Measurements from ENCODE around the gene NCOA3.
A peak's percentile ranks its signal among the peaks of the same experiment; 100 is the strongest.
"Not testable (repeated sequence)": the region's sequence is repeated elsewhere in the genome, so short reads cannot be mapped to it uniquely, and the experiment has no call there.

The NCOA3 gene

DNA sequence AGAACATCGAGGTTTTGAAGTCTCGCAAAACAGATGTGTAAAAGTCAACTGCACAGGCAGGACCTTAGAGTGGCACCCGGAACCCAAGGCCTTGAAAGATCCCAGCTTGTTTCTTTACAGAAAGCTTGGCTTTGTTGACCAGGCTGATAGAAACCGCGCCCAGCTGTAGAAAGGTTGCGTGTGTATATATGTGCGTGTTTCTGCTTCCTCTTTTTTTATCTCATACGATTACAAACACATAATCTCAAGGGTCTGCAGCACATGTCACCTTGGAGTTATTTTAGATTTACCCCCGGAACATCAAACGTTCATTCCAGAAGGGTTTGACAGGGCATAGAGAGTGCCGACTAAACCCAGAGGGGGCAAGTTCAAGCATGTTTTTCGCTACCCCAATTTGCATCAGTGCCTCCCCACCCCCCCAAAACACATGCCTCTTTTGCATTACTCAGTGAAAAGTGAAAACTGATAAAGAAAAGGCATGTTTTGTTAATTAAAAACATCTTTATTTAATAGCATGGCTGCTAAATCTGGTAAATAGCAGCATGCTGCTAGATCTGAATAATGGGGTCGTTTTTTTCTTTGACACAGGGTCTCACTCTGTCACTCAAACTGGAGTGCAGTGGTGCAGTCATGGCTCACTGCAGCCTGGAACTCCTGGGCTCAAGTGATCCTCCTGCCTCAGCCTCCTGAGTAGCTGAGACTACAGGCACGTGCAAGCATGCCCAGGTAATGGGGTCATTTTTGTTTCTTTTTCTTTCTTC is 33.2 kb upstream of the NCOA3 start:
- no peak for DNase-seq
- no peak for ATAC-seq

DNA sequence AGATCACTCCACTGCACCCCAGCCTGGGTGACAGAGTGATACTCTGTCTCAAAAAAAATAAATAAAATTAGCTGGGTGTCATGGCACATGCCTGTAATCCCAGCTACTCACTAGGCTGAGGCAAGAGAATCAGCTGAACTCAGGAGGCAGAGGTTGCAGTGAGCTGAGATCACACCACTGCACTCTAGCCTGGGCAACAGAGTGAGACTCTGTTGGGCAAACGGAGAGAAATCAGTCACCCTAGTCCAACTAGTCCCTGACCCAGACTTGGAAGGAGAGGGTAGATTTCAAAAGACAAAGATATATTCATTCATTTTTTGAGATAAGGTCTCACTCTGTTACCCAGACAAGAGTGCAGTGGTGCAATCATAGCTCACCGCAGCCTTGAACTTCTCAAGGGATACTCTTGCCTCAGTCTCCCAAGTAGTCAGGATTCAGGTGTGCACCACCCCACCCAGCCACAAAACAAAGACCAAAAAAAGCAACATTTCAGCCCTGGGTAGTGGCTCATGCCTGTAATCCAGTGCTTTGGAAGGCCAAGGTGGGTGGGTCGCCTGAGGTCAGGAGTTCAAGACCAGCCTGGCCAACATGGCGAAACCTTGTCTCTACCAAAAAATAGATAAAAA is 26.2 kb upstream of the NCOA3 start:
- DNase-seq (no peak), ATAC-seq (no peak)

DNA sequence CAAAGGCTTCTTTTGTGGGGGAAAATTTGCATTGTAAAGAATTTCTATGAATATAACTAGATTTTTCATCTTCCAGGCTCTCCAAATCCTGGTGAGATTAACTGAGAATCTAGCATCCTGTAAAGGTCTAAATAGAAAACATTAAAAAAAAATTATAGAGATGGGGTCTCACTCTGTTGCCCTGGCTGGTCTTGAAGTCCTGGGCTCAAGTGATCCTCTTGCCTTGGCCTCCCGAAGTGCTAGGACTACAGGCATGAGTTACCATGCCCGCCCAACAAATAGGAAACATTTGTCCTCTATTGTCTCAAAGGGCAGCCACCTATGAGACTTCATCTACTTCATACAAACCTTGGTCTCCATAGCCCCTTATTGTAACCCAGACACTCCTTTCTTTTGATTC is 25.2 kb upstream of the NCOA3 start:
- DNase-seq (no peak), ATAC-seq (no peak)

DNA sequence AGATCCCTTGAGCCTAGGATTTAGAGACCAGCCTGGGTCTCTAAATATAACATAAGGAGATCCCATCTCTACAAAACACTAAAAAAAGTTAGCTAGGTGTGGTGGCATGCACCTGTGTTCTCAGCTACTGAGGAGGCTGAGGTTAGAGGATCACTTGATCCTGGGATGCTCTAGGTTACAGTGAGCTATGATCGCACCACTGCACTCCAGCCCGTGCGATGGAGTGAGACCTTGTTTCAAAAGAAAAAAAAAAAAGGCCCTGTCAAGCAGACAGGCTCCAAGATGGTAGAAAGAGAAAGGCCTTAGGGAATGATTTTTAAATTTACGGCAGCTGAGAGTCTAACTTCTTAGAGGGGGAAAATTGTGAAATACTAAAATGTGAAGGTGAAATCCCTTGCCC is 22.6 kb upstream of the NCOA3 start:
- no peak for DNase-seq
- no peak for ATAC-seq

DNA sequence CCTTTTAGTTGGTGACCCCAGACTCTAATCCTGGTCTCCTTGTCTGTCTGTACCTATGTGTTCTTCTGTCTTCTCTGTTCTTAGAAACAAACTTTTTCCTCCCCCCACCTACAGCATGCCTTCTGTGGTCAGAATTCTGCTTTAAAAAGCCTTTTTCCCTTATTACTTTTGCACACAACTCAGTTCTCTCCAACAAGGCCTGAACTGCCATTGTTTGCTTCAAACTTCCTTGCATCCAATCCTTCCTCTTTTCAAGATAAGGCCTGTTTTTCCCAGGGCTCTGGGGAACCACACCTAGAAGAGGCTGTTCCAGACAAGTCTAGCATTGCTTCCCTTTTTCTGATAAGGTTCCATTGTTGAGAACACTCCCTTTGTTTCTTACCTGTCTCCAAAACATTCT is 22.2 kb upstream of the NCOA3 start:
- DNase-seq (no peak), ATAC-seq (no peak)

DNA sequence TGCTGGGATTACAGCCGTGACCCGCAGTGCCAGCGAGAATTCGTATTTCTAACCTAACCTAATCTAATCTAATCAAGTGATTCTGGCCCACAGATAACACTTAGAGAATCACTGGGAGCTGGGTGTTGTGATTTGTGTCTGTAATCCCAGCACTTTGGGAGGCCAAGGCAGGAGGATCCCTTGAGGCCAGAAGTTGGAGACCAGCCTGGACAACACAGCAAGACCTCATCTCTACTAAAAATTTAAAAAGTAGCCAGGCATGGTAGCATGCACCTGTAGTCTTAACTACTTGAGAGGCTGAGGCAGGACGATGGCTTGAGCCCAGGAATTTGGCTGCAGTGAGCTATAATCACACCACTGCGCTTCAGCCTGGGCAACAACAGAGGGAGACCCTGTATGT is 21.4 kb upstream of the NCOA3 start:
- DNase-seq (no peak), ATAC-seq (no peak)

DNA sequence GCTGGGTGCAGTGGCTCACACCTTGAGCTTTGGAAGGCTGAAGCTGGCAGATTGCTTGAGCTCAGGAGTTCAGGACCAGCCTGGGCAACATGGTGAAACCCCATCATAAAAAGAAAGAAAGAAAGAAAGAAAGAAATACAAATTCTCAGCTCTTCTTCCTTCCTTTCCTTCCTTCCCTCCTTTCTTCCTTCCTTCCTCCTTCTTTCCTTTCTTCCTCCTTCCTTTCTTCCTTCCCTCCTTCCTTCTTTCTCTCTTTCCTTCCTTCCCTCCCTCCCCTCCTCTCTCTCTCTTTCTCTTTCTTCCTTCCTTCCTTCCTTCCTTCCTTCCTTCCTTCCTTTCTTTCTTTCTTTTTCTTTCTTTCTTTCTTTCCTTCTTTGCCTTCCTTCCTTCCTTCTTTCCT is 21.0 kb upstream of the NCOA3 start:
- no peak for DNase-seq
- no peak for ATAC-seq

DNA sequence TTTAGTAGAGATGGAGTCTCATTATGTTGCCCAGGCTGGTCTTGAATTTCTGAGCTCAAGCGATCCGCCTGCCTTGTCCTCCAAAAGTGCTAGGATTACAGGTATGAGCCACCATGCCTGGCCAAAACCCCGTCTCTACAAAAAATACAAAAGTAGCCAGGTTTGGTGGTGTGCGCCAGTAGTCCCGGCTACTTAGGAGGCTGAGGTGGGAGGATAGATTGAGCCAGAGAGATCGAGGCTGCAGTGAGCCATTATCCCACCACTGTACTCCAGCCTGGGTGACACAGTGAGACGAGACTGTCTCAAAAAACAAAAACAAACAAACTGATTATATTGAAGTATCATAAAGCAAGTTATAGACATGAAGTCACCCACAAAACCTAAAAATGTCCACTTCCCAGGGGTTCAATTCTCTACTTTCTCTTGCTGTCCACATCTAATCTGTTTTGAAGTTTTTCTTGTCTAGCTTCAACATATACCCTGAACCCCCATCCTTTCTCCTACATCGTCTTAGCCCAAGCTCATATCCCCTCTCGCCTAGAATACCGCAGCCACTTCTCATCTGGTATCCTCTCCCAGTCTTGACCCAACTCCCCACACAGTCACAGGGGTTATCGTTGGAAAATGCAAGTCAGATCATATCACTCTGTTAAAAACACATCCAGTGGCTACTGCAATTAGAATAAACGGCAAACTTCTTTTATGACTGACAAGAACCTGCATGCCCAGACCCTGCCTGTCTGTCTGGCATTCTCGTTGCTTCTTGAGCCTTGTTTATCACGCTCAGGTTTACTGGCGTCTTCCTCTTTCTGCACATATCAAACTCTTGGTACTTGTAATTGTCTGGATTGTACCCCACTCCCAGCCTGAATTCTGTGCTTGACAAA is 20.1 kb upstream of the NCOA3 start:
- no peak for DNase-seq
- no peak for ATAC-seq

DNA sequence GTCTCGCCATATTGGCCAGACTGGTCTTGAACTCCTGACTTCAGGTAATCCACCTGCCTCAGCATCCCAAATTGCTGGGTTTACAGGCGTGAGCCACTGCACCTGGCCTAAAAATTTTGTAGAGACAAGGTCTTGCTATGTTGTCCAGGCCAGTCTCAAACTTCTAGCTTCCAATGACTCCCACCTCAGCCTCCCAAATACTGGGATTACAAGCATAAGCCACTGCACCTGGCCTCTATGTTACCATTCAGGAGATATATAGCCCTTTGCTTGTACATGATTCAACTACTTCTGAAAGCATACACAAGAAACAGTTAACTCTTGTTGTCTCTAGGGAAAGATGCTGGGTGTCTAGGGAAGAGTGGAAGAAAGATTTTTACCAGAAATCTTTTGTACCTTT is 19.0 kb upstream of the NCOA3 start:
- DNase-seq (no peak), ATAC-seq (no peak)

DNA sequence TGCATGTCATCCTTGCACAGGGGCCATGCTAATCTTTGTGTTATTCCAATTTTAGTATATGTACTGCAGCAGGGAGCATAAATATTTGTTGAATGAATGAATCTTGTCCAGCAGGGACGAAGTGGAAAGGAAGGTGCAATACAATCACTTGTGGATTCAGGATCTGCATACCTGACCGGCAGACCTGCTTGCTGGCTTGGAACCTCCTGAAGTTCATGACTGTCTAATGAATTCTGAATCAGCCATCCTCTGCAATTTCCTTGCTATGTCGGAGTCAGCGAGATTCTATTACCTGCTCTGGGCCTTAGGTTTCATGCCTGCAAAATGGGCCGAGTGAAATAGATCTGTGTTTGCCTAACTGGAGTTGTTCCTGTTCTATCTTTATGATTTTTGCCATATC is 17.4 kb upstream of the NCOA3 start:
- DNase-seq (no peak), ATAC-seq (no peak)

DNA sequence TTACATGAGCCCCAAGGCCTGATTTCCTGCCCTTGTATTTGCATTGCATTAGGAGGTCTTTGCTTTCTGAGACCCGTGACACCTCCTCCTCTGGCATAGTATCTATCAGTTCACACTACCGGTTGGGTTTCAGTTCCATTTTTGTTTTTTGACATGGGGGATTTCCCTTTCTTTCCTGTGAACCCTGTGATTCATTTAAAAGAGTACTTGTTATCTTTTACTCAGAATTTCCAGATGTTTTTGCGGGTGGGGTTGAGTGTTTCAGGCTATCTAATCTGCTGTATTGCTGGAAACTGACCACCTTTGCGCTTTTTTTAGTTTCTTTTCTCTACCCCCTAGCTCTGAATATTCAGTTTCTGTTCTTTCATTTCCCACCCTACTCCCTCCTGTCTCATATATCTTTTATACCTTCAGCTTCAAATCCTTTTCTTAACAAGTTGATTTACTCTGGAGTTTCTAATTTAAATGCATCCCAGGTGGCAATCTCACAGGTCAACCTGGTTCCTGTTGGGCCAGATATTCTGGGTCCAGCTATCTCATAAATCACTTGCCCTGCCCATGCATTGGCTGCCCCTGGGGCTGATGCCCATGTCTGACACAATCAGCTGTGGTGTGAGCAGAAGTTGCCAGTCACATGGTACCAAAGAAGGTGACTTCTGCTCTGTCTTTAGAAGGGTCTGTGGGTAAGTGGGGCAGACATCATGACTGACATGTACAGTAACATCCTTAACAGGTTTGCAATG is 14.3 kb upstream of the NCOA3 start:
- ATAC-seq (peak; percentile 93), DNase-seq (peak; percentile 73)

DNA sequence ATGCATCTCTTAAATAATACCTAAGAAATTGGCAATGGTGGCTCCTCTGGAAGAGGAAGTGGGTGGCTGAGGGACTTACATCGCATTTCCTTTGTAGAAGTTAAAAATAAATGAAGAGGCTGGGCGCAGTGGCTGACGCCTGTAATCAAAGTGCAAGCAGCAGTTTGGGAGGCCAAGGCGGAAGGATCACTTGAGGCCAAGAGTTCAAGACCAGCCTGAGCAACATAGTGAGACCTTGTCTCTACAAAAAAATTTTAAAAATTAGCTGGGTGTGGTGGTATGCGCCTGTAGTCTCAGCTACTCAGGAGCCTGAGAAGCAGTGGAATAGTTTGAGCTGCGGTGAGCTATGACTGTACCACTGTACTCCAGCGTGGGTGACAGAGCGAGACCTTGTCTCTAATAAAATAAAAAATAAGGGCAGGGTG is 12.2 kb upstream of the NCOA3 start:
- DNase-seq = peak; percentile 37
- no peak for ATAC-seq

DNA sequence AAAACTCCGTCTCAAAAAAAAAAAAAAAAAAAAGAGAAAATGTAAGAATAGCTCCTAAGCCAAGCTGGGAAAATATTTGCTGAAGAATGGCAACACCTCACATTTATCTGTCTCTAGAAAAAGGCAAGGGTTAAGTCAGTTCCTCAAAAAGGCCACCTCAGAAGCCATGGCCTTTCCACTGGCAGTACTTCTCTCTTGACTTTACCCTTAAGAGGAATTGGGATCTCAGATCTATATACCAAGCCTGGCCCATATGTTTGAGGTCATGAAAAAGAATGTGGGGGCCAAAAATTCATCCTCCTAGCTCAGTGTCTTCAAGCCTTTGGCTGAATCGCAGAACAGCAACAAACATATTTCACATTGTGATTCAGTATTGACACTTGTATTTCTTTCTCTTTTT is 10.9 kb upstream of the NCOA3 start:
- no peak for DNase-seq
- no peak for ATAC-seq

DNA sequence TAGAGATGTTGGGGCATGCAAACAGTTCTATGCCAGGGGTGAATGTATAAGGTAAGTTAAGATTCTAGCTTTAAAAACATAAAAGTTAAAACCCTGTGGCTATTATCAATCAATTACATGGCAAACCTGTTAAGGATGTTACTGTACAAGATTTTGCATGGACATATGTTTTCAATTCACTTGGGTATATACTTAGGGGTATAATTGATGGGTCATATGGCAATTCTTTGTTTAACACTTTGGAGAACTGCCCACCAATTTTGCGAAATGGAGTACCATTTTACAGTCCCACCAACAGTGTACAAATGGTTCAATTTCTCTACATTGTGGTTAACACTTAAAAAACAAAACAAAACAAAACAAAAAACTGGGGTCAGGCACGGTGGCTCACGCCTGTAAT is 9.4 kb upstream of the NCOA3 start:
- DNase-seq = no peak
- no peak for ATAC-seq

DNA sequence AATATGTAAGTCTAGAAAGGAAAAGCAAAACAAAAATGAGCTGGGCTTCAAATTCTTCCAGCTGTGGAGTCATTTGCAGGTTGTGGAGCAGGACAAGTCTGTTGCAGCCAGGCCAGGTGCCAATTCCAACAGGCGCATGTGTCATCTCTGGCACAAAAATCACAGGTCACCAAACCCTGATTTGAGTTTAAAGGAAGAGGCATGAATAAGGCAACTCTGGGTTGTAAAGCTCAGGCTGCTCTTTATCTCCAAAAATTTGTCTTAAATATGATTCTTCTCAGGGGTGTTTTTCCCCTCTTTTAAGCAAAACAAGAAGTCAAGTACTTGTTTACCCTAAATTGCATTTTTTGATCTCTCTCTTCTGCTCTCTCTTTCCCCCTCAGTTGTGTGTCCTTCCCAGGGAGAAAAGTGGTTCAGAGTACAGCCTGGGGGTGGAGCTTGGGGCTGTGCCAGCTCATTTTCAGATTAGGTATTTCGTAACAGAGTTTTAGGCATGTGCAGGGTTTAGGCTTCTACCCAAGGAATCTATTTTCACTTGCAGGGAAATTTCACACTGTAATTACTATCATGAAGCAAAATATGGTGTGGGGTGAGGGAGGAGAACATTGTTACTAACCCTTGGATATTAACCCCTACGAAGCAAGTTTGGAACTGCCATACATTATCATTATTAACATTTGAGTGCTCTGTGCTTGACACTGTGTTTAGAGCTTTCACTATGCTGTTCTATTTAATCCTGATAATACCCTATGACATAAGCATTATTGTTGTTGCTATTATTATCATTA is 8.3 kb upstream of the NCOA3 start:
- DNase-seq (peak; percentile 73), ATAC-seq (peak; percentile 50)

DNA sequence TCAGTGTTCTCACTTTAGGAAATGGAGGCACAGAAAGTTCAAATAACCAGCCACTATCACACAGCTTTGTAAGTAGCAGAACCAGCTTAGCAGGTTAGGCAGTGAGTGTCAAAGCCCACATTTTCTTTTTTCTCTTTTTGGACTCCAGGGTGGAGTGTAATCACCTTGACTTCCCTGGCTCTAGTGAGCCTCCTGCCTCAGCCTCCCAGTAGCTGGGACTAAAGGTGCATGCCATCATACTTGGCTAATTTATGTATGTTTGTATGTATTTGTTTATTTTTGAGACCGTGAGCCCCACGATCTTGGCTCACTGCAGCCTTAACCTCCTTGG is 7.8 kb upstream of the NCOA3 start:
- DNase-seq (no peak), ATAC-seq (no peak)

DNA sequence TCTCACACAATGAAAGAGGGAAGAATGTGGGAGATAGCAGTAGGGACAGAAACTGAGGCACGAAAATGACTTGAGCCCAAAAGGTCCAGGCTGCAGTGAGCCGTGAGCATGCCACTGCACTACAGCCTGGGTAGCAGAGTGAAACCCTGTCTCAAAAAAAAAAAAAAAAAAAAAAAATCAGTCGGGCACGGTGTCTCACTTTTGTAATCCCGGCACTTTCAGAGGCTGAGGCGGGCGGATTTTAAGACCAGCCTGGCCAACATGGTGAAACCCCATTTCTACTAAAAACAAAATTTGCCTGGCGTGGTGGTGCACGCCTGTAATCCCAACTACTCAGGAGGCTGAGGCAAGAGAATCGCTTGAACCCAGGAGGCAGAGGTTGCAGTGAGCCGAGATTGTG is 7.1 kb upstream of the NCOA3 start:
- DNase-seq = not testable (repeated sequence)

DNA sequence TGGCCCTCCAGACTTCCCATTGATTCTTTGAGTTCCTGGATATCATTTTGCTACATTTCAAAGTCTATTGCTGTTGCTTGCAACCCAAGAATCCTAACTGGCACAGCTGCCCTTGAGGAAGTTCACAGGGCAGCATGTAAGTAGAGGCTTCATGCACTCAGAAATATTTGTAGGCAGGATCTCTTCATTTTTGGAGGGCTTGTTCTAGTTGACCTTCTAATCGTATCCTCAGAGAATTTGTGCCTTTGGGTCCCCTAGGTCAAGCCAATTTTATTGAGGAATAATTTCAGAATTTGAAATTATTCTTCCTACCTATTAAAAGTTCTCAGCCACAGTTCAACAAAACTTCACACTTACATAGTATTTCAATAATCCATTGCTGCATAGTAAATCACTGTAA is 5.6 kb upstream of the NCOA3 start:
- no peak for ATAC-seq

More for the DNA sequence above, 7.1 kb upstream of the NCOA3 start:
- not testable (repeated sequence) for ATAC-seq

DNA sequence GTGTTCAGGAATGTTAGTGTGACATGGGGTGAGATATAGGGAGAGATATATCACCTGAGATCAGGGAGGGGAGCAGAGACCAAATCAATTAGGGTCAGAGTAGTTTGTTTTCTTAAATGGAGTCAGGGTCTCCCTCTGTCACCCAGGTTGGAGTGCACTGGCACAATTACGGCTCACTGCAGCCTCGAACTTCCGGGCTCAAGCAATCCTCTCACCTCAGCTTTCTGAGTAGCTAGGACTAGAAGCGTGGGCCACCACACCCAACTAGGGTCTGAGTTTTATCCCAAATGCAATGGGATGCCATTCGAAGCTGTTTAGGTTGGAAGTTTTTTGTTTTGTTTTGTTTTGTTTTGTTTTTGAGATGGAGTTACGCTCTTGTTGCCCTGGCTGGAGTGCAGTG is 3.1 kb upstream of the NCOA3 start:
- no peak for DNase-seq
- ATAC-seq = no peak

More for the DNA sequence above, 5.6 kb upstream of the NCOA3 start:
- no peak for DNase-seq

DNA sequence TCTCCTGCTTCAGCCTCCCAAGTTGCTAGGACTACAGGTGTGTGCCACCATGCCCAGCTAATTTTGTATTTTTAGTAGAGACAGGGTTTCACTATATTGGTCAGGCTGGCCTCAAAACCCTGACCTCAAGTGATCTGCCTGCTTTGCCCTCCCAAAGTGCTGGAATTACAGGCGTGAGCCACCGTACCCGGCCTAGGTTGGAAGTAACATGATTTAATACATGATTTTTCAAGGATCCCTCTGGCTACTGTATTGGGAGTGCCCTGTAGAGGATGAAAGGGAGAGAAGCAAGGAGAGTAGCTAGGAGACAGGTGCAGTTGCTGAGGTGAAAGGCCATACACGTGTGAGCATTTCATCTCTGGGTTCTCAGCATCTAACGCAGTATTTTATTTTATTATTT is 2.6 kb upstream of the NCOA3 start:
- ATAC-seq (no peak), DNase-seq (no peak)

DNA sequence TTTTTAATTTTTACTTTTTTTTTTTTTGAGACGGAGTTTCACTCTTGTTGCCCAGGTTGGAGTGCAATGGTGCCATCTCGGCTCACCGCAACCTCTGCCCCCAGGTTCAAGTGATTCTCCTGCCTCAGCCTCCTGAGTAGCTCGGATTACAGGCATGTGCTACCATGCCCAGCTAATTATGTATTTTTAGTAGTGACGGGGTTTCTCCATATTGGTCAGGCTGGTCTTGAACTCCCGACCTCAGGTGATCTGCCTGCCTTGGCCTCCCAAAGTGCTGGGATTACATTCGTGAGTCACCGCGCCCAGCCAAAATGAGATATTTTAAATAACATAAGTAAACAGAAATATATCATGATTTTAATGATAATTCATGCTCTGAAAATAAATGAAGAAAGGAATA is 1.6 kb upstream of the NCOA3 start:
- not testable (repeated sequence) for ATAC-seq

DNA sequence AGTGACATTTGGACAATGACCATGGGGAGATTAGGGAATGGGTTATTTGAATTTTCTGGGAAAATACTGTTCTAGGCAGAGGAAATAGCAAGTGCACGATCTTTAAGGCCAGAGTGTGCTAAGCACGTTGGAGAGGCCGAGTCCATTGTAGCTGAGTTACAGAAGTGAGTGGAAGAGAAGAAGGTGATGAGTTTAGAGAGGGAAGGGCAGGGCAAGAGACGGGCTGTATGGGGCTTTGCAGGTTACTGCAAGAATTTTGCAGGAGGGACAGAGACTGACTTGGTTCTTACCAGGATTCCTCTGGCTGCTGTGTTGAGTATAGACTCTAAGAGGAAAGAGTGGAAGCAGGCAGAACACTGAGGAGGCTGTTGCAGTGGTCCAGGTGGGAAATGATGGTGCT is 1.1 kb upstream of the NCOA3 start:
- DNase-seq (no peak), ATAC-seq (no peak)

More for the DNA sequence above, 1.6 kb upstream of the NCOA3 start:
- DNase-seq = not testable (repeated sequence)
